ENCODE results near the gene LUZP2. TPM values are rescaled to one million over a fixed set of nuclear protein-coding genes. Genes with fewer than 3 reads are reported as not detected.

The LUZP2 gene
- total and polyA plus RNA-seq, 9 of the 15 experiments (the other 6 are each of a cell fraction or from before 2014, with no cell fraction given) = not detected

DNA sequence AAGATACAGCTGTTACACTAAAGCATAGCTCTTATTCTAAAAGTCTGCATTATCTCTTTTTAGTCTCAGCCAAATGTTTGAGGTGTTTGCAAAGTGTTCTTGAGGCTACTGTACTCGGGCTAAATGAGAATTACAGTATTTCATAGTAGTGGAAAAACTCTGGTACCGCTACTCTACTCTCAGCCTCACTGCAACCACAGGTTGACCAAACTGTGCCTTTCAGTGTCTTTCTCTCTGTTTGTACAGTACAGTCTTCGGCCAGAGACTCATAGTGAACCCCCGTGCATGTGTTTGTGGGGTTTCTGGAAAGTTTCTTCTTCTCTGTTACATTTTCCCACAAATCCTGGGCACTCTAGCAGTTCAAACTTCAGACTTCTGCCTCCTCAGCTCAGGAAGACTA is 7.4 kb upstream of the LUZP2 start (continued):
- TF ChIP-seq, protein P1, sequence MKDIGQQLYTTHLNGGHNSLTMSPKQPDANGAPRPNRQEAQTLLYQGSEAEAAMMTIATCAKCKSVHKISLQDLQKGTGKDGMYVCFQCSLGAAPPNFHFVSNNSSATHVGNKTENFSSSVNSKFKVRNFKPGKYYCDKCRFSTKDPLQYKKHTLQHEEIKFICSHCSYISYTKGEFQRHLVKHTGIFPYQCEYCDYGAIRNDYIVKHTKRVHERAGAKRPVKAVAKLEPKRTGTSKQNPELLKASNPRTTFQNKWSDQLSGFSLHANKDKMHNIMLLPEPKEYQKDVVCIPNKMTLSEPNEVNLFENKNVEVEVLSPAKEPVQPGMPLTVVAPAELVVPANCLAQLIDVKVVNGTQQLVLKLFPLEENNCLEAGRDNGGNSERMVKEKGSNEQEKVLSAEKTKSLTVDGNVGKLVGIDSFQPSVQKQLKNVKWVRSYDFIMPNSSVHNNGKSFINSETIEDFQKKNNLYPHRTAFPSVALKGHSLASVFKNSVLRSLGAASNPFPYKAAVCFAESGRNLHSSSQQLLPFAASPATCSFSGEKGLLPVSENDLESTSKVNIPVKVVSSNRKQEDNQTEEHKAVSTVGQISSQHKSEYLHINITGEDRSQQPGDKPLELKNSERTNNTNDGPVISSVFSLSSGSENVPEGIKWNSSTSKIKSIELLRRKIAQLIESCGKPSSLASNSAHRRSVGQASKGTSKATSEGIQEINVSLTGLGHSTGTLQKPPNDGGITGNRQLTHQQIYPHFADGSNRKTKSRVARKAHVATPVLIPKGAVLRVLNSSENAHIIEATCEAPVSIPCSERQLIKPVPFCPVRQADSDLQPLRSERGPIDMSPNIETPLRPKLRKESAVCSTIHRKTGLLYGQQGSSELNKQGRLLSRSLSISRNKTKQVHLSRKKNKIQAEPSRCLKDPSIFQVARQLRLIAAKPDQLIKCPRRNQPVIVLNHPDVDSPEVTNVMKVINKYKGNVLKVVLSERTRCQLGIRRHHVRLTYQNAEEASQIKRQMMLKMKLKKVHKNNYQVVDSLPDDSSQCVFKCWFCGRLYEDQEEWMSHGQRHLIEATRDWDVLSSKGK (CRISPR knock-in tag; IDR thresholded peaks at IDR 0.05) = no peak
- no peak for TF ChIP-seq BCL6 (CRISPR knock-in tag; IDR thresholded peaks at IDR 0.05)
- TF ChIP-seq, protein P2, sequence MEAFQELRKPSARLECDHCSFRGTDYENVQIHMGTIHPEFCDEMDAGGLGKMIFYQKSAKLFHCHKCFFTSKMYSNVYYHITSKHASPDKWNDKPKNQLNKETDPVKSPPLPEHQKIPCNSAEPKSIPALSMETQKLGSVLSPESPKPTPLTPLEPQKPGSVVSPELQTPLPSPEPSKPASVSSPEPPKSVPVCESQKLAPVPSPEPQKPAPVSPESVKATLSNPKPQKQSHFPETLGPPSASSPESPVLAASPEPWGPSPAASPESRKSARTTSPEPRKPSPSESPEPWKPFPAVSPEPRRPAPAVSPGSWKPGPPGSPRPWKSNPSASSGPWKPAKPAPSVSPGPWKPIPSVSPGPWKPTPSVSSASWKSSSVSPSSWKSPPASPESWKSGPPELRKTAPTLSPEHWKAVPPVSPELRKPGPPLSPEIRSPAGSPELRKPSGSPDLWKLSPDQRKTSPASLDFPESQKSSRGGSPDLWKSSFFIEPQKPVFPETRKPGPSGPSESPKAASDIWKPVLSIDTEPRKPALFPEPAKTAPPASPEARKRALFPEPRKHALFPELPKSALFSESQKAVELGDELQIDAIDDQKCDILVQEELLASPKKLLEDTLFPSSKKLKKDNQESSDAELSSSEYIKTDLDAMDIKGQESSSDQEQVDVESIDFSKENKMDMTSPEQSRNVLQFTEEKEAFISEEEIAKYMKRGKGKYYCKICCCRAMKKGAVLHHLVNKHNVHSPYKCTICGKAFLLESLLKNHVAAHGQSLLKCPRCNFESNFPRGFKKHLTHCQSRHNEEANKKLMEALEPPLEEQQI (IDR thresholded peaks at IDR 0.05) = no peak
- TF ChIP-seq, protein P3, sequence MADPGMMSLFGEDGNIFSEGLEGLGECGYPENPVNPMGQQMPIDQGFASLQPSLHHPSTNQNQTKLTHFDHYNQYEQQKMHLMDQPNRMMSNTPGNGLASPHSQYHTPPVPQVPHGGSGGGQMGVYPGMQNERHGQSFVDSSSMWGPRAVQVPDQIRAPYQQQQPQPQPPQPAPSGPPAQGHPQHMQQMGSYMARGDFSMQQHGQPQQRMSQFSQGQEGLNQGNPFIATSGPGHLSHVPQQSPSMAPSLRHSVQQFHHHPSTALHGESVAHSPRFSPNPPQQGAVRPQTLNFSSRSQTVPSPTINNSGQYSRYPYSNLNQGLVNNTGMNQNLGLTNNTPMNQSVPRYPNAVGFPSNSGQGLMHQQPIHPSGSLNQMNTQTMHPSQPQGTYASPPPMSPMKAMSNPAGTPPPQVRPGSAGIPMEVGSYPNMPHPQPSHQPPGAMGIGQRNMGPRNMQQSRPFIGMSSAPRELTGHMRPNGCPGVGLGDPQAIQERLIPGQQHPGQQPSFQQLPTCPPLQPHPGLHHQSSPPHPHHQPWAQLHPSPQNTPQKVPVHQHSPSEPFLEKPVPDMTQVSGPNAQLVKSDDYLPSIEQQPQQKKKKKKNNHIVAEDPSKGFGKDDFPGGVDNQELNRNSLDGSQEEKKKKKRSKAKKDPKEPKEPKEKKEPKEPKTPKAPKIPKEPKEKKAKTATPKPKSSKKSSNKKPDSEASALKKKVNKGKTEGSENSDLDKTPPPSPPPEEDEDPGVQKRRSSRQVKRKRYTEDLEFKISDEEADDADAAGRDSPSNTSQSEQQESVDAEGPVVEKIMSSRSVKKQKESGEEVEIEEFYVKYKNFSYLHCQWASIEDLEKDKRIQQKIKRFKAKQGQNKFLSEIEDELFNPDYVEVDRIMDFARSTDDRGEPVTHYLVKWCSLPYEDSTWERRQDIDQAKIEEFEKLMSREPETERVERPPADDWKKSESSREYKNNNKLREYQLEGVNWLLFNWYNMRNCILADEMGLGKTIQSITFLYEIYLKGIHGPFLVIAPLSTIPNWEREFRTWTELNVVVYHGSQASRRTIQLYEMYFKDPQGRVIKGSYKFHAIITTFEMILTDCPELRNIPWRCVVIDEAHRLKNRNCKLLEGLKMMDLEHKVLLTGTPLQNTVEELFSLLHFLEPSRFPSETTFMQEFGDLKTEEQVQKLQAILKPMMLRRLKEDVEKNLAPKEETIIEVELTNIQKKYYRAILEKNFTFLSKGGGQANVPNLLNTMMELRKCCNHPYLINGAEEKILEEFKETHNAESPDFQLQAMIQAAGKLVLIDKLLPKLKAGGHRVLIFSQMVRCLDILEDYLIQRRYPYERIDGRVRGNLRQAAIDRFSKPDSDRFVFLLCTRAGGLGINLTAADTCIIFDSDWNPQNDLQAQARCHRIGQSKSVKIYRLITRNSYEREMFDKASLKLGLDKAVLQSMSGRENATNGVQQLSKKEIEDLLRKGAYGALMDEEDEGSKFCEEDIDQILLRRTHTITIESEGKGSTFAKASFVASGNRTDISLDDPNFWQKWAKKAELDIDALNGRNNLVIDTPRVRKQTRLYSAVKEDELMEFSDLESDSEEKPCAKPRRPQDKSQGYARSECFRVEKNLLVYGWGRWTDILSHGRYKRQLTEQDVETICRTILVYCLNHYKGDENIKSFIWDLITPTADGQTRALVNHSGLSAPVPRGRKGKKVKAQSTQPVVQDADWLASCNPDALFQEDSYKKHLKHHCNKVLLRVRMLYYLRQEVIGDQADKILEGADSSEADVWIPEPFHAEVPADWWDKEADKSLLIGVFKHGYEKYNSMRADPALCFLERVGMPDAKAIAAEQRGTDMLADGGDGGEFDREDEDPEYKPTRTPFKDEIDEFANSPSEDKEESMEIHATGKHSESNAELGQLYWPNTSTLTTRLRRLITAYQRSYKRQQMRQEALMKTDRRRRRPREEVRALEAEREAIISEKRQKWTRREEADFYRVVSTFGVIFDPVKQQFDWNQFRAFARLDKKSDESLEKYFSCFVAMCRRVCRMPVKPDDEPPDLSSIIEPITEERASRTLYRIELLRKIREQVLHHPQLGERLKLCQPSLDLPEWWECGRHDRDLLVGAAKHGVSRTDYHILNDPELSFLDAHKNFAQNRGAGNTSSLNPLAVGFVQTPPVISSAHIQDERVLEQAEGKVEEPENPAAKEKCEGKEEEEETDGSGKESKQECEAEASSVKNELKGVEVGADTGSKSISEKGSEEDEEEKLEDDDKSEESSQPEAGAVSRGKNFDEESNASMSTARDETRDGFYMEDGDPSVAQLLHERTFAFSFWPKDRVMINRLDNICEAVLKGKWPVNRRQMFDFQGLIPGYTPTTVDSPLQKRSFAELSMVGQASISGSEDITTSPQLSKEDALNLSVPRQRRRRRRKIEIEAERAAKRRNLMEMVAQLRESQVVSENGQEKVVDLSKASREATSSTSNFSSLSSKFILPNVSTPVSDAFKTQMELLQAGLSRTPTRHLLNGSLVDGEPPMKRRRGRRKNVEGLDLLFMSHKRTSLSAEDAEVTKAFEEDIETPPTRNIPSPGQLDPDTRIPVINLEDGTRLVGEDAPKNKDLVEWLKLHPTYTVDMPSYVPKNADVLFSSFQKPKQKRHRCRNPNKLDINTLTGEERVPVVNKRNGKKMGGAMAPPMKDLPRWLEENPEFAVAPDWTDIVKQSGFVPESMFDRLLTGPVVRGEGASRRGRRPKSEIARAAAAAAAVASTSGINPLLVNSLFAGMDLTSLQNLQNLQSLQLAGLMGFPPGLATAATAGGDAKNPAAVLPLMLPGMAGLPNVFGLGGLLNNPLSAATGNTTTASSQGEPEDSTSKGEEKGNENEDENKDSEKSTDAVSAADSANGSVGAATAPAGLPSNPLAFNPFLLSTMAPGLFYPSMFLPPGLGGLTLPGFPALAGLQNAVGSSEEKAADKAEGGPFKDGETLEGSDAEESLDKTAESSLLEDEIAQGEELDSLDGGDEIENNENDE (IDR thresholded peaks at IDR 0.05; ENCODE audit: low read depth, low read length) = no peak
- no peak for TF ChIP-seq GABPB2 (CRISPR knock-in tag; conservative IDR thresholded peaks at IDR 0.05)
- no peak for TF ChIP-seq RBM15 (IDR thresholded peaks at IDR 0.05; ENCODE audit: insufficient read depth, low read length)
